ENCODE results near the gene THSD7A.

Gene THSD7A

GRCh38 chr7:11835260-11835659 lies 3.3 kb upstream of the THSD7A start:
- no peaks in the 10 kb centered on the region for H3K4me1 ChIP-seq (ENCODE audit: control insufficient read depth, insufficient read depth, low read length)
- H3K9ac ChIP-seq (ENCODE audit: low read depth, low read length): no peak overlapping the region
- no peaks in the 10 kb centered on the region for H3K9me3 ChIP-seq (replicated peaks; ENCODE audit: low read length)
- no peaks in the 10 kb centered on the region for H3K27me3 ChIP-seq (ENCODE audit: control insufficient read depth, insufficient read depth, low read length)
- H3K4me3 ChIP-seq (ENCODE audit: low read length): no peak overlapping the region
- H3K36me3 ChIP-seq (ENCODE audit: insufficient read depth, low read length): no peaks in the 10 kb centered on the region
- H3K4me2 ChIP-seq (ENCODE audit: low read length): no peak overlapping the region

GRCh38 chr7:11833431-11833830 lies 1.4 kb upstream of the THSD7A start:
- Histone ChIP-seq H3K9ac (ENCODE audit: low read depth, low read length) (no peak overlapping the region), H3K27me3 (ENCODE audit: control insufficient read depth, insufficient read depth, low read length) (no peaks in the 10 kb centered on the region), H3K4me2 (ENCODE audit: low read length) (no peak overlapping the region), H3K4me1 (ENCODE audit: control insufficient read depth, insufficient read depth, low read length) (no peaks in the 10 kb centered on the region), H3K36me3 (ENCODE audit: insufficient read depth, low read length) (no peaks in the 10 kb centered on the region), H3K9me3 (replicated peaks; ENCODE audit: low read length) (no peaks in the 10 kb centered on the region), H3K4me3 (ENCODE audit: low read length) (no peak overlapping the region)

- Histone ChIP-seq H3K4me3 (ENCODE audit: low read length) (peak overlapping the region; percentile 75), H3K4me1 (ENCODE audit: control insufficient read depth, insufficient read depth, low read length) (no peaks in the 10 kb centered on the region), H3K9ac (ENCODE audit: low read depth, low read length) (peak overlapping the region; percentile 62), H3K9me3 (replicated peaks; ENCODE audit: low read length) (no peaks in the 10 kb centered on the region), H3K4me2 (ENCODE audit: low read length) (peak overlapping the region; percentile 93), H3K27me3 (ENCODE audit: control insufficient read depth, insufficient read depth, low read length) (no peaks in the 10 kb centered on the region), H3K36me3 (ENCODE audit: insufficient read depth, low read length) (no peaks in the 10 kb centered on the region)
These were observed 752 bp downstream of the THSD7A start for GRCh38 chr7:11831156-11831735.

GRCh38 chr7:11830582-11831155 lies 1.3 kb downstream of the THSD7A start:
- Histone ChIP-seq H3K9me3 (replicated peaks; ENCODE audit: low read length) (no peaks in the 10 kb centered on the region), H3K9ac (ENCODE audit: low read depth, low read length) (peak overlapping the region; percentile 62), H3K27me3 (ENCODE audit: control insufficient read depth, insufficient read depth, low read length) (no peaks in the 10 kb centered on the region), H3K4me1 (ENCODE audit: control insufficient read depth, insufficient read depth, low read length) (no peaks in the 10 kb centered on the region), H3K4me2 (ENCODE audit: low read length) (peak overlapping the region; percentile 93), H3K36me3 (ENCODE audit: insufficient read depth, low read length) (no peaks in the 10 kb centered on the region), H3K4me3 (ENCODE audit: low read length) (peak overlapping the region; percentile 75)

GRCh38 chr7:11829954-11830353 lies 2.0 kb downstream of the THSD7A start:
- no peak overlapping the region for H3K4me2 ChIP-seq (ENCODE audit: low read length)
- H3K9ac ChIP-seq (ENCODE audit: low read depth, low read length): no peak overlapping the region
- no peaks in the 10 kb centered on the region for H3K9me3 ChIP-seq (replicated peaks; ENCODE audit: low read length)
- H3K4me1 ChIP-seq (ENCODE audit: control insufficient read depth, insufficient read depth, low read length): no peaks in the 10 kb centered on the region
- H3K27me3 ChIP-seq (ENCODE audit: control insufficient read depth, insufficient read depth, low read length): no peaks in the 10 kb centered on the region
- H3K4me3 ChIP-seq (ENCODE audit: low read length): no peak overlapping the region
- H3K36me3 ChIP-seq (ENCODE audit: insufficient read depth, low read length): no peaks in the 10 kb centered on the region

GRCh38 chr7:11819947-11820346 lies 12.1 kb downstream of the THSD7A start:
- no peak overlapping the region for H3K4me2 ChIP-seq (ENCODE audit: low read length)
- H3K4me3 ChIP-seq (ENCODE audit: low read length): no peak overlapping the region
- no peaks in the 10 kb centered on the region for H3K4me1 ChIP-seq (ENCODE audit: control insufficient read depth, insufficient read depth, low read length)
- no peak overlapping the region for H3K9ac ChIP-seq (ENCODE audit: low read depth, low read length)
- no peaks in the 10 kb centered on the region for H3K36me3 ChIP-seq (ENCODE audit: insufficient read depth, low read length)
- no peaks in the 10 kb centered on the region for H3K27me3 ChIP-seq (ENCODE audit: control insufficient read depth, insufficient read depth, low read length)
- no peaks in the 10 kb centered on the region for H3K9me3 ChIP-seq (replicated peaks; ENCODE audit: low read length)

- no peaks in the 10 kb centered on the region for H3K9me3 ChIP-seq (replicated peaks; ENCODE audit: low read length)
- no peak overlapping the region for H3K9ac ChIP-seq (ENCODE audit: low read depth, low read length)
- no peaks in the 10 kb centered on the region for H3K36me3 ChIP-seq (ENCODE audit: insufficient read depth, low read length)
- no peaks in the 10 kb centered on the region for H3K4me1 ChIP-seq (ENCODE audit: control insufficient read depth, insufficient read depth, low read length)
- H3K4me3 ChIP-seq (ENCODE audit: low read length): no peak overlapping the region
- H3K27me3 ChIP-seq (ENCODE audit: control insufficient read depth, insufficient read depth, low read length): no peaks in the 10 kb centered on the region
- no peak overlapping the region for H3K4me2 ChIP-seq (ENCODE audit: low read length)
These were observed 12.7 kb downstream of the THSD7A start for GRCh38 chr7:11819271-11819670.

GRCh38 chr7:11818281-11818680 lies 13.7 kb downstream of the THSD7A start:
- Histone ChIP-seq H3K4me3 (ENCODE audit: low read length) (no peak overlapping the region), H3K27me3 (ENCODE audit: control insufficient read depth, insufficient read depth, low read length) (no peaks in the 10 kb centered on the region), H3K4me1 (ENCODE audit: control insufficient read depth, insufficient read depth, low read length) (no peaks in the 10 kb centered on the region), H3K4me2 (ENCODE audit: low read length) (no peak overlapping the region), H3K9me3 (replicated peaks; ENCODE audit: low read length) (no peaks in the 10 kb centered on the region), H3K9ac (ENCODE audit: low read depth, low read length) (no peak overlapping the region), H3K36me3 (ENCODE audit: insufficient read depth, low read length) (no peaks in the 10 kb centered on the region)

GRCh38 chr7:11817111-11817740 lies 14.8 kb downstream of the THSD7A start:
- Histone ChIP-seq H3K9me3 (replicated peaks; ENCODE audit: low read length) (no peaks in the 10 kb centered on the region), H3K4me1 (ENCODE audit: control insufficient read depth, insufficient read depth, low read length) (no peaks in the 10 kb centered on the region), H3K27me3 (ENCODE audit: control insufficient read depth, insufficient read depth, low read length) (no peaks in the 10 kb centered on the region), H3K4me2 (ENCODE audit: low read length) (no peak overlapping the region), H3K9ac (ENCODE audit: low read depth, low read length) (no peak overlapping the region), H3K36me3 (ENCODE audit: insufficient read depth, low read length) (no peaks in the 10 kb centered on the region), H3K4me3 (ENCODE audit: low read length) (no peak overlapping the region)

GRCh38 chr7:11811709-11812108 lies 20.3 kb downstream of the THSD7A start:
- Histone ChIP-seq H3K36me3 (ENCODE audit: insufficient read depth, low read length) (no peaks in the 10 kb centered on the region), H3K4me3 (ENCODE audit: low read length) (no peak overlapping the region), H3K4me2 (ENCODE audit: low read length) (no peak overlapping the region), H3K9me3 (replicated peaks; ENCODE audit: low read length) (no peaks in the 10 kb centered on the region), H3K9ac (ENCODE audit: low read depth, low read length) (no peak overlapping the region), H3K27me3 (ENCODE audit: control insufficient read depth, insufficient read depth, low read length) (no peaks in the 10 kb centered on the region), H3K4me1 (ENCODE audit: control insufficient read depth, insufficient read depth, low read length) (no peaks in the 10 kb centered on the region)

GRCh38 chr7:11810043-11810625 lies 21.9 kb downstream of the THSD7A start:
- H3K4me2 ChIP-seq (ENCODE audit: low read length): no peak overlapping the region

More at GRCh38 chr7:11810043-11810625, 21.9 kb downstream of the THSD7A start:
- H3K27me3 ChIP-seq (ENCODE audit: control insufficient read depth, insufficient read depth, low read length): no peaks in the 10 kb centered on the region
- no peak overlapping the region for H3K9ac ChIP-seq (ENCODE audit: low read depth, low read length)
- no peaks in the 10 kb centered on the region for H3K9me3 ChIP-seq (replicated peaks; ENCODE audit: low read length)
- H3K4me1 ChIP-seq (ENCODE audit: control insufficient read depth, insufficient read depth, low read length): no peaks in the 10 kb centered on the region
- H3K36me3 ChIP-seq (ENCODE audit: insufficient read depth, low read length): no peaks in the 10 kb centered on the region
- H3K4me3 ChIP-seq (ENCODE audit: low read length): no peak overlapping the region

All from skeletal muscle satellite cell (primary cell).